Stimulated activated CD8-positive, alpha-beta memory T cell treated with anti-CD3 and anti-CD28 coated beads, Interleukin-15, amount 100 ng/mL, for 1 hour (primary cell): ENCODE data around the gene SERTM1.

ENCODE experiments used
- DNase-seq: peaks from one replicate; pipeline ENCODE4 v3.0.0-alpha.2; 2020; ENCODE audit warnings: low read depth

Gene SERTM1

DNA sequence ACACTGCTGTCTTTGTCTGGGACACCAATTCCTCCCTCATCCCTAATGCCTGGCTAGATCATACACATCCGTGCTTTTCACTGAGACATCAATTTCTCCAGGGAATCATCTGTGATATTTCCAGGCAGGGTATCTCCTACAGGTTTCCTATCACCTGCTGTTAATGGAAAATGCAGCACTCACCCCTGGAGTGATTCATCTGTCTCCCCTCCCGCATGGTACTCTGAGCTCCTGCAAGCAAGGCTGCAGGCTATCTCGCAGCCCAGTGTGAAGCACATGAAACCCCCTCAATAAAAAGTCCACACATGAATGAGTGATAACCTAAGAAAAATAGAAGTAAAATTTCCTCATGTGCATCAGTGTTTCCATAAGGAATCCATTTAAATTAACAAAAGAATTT, 38.5 kb downstream of the SERTM1 start:
- DNase-seq, result no peak

DNA sequence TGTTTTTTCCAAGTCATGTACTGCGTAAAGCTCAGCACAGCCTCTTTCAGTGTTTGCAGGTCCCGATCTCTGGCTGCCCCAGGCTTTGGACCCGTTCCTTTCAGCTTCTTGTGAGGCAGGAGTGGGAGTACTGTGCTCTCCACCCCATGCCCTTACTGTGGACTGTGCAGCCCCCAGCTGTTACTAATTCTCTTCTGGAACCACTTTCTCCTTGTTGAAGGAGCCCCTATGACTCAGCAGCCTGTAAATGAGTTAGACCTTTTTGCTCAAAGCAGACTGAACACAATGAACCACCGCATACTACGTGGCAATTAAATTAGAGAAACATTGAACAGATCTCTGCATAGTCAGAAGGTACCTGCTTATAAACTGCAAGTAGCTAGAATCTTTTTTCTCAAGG, 39.0 kb downstream of the SERTM1 start:
- no peak for DNase-seq

DNA sequence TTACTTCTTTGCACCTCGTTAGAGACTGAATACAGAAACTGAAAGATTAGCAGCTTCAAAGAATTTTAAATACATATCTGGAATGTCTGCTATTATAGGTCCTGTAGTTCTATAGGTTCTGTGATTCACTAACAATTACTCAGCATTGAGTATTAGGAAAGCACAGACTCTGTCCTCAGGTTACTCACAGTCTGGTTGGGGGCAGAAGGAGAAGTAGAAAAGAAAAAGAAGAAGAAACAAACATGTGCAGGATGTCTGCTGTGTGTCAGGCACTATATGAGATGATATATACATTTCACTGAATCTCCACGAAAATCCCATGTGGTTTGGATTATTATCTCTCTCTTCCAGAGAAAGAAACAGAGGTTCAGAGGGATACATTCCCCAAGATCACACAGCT, 40.1 kb downstream of the SERTM1 start:
- DNase-seq, result no peak

DNA sequence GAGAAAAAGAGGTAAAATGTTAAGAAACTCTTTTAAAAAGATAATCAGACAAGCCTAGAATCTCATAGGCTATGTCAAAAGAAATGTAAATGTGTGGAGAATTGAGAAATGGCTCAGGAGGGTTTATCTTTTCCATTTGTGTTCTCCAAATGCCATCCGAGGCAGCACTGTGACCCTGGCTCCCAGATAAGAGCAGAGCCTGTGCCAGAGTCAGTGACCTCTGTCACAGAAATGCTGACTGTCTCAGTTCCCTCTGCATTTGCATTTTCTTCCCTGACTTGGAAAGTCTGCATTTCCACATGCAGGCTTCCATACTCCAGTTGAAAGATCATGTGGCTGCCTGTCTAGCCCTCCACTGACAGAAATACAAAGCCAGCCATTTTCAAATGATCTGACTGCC, 42.0 kb downstream of the SERTM1 start:
- no peak for DNase-seq

DNA sequence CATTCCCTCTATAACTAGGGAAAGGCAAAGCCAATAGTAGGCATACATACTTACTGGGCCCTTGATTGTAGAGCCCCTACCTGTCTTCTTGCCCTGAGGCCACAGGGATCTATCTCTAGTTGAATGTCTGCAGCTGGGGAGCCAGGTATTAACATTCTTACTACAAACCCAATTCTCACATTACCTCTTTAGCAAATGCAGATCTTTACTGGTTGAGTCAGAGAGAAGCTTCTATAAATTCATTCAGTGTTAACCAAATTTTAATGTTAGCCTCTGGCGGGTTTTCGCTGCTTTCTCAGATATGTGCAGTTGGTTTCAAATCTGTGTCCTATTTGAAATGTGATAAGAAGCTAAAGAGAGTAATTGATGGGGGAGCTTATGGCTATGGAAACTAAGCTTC, 43.2 kb downstream of the SERTM1 start:
- no peak for DNase-seq

DNA sequence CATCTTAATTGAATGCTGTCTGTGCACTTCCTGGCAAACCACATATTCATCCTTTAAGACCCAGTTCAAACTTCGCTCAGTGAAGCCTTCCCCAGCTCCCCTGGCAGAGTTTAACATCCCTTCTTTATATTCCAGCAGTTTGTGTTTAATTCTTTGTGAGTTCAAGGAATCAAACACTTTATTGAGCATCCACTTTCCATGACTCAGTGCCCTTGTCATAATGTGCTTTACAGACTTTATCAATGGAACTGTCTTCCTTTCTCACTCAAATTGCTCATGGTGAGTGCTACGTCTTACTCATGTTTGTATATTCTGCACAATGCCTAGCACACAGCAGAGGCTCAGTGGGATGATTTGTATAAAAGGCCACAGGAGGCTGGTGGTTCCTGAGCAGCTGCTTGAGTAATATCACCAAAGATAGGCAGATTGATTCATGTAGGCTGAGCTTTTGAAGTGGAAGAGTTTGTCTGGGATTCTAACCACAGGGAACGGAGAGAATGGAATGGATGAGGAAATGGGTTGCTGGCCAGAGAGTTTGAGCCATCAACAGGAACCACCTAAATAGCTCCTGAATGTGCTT, 44.2 kb downstream of the SERTM1 start:
- no peak for DNase-seq

DNA sequence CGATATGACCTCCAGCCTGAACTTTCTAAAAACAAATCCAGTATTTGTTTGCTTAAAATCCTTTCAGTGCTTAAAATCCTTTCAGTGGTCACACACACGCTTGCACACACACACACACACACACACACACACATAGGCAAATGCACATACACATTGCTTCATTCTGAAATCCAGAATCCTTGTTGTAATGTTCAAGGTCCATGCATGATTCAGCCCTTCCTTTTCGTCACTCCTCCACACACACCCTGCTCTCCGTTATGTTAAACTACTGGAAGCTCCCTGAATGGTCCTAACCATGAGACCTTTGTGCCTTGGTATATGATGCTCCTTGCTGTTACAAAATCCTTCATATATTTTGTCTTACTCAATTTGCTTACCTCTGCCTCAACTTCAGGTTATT, 44.9 kb downstream of the SERTM1 start:
- DNase-seq, result no peak

DNA sequence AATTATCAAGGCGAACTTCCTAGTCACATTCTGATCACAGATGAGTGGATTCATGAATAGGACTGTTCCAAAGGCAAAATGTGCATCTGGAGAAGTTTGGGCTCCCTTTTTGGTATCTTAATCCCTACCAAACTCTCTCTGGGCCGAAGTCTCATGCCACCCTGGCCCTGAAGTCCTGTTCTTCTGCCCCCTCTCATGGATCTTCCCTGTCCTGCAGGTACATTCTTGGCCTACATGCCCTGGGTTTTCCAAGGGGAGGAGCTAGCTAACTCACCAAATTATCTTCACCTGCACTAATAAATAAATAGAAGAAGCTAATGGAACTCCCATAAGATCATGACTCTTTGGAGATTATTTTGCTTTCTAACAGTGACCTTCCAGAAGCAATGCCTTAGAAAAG, 50.3 kb downstream of the SERTM1 start:
- no peak for DNase-seq

DNA sequence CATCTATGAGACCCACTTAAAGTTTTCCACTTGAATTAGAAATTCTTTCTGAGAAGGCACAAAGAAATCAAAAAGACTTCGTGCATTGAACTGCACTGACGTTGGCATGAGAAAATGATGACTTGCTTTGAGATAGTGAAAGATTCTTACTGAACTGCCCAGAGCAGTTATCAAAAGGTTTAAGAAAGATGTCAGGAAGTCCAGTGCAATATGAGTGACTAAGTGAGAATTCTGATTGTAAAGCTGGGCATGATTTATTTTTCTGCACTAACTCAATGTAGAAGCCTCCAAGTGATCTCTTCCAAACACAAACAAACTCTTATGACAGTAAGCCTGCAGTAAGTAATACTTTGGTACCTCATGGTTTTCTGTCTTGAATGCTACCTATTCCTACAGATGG, 52.1 kb downstream of the SERTM1 start:
- no peak for DNase-seq

DNA sequence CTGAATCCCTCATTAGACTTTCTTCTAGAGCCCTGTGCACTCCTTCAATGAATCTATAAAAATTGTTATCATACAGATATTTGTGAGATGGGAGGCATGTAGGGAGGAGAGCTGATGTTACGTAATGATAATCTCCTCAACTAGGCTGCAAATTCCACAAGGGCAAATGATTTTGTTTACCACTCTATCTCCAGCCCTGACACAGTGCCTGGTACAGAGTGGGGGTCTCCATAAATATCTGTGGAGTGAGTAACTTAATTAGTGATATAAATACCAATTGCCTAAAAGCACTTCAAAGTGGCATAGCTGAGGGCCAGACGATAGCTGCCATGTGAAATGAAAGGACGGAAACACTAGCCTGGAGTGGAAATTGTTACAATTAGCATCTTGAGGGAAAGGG, 54.2 kb downstream of the SERTM1 start:
- no peak for DNase-seq

DNA sequence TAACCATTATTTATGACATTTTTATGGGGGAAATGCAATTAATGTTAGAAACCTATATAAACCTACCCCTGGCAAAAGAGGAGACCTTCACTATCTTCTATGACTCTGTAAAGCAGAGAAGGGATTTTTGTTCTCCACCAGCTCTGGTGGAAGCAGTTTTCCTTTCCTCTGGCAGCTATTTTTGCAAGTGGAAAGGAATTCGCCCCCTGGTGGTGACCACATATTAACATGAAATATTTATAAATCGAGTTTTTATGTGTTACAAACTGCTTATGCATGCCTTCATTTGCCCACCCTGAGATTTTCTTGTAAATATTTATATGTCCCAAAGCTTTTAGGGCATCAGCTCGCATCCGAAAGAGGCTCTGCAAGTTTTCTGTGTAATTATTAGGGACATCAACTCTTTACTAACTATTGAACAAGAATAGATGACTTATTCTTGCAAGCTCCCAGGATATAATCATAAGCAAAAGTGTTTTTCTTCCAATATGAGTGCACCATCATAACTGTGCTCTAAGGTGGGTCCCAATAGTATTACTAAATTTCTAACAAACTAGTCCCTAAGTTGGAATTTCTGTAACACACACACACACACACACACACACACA, 62.4 kb downstream of the SERTM1 start:
- peak; percentile 4 for DNase-seq

DNA sequence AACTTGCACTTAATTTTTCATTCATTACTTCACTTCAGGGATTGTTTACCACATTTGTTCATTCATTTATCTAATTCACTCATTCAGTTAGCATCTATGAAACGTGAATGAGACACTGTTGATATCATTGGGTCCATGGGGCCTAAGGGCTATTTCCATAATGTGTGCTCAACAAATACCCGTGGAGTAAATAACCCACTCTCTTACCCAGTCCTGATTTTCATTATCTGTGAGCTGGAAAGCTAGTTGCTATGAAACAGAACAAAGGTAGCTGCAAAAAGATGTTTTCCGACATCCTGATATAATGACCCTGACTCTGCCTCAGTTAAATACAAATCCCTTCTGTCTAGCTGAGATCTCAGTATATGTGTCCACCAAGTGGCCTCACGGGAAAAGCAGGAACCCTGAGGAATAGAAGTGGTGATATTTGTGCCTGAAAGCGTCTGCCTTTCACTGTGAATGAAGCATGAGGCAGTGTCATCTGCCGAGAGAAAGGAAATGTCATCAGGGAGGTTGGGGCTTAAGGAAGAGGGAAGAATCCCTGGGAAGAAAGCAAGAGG, 63.8 kb downstream of the SERTM1 start:
- DNase-seq, result no peak

DNA sequence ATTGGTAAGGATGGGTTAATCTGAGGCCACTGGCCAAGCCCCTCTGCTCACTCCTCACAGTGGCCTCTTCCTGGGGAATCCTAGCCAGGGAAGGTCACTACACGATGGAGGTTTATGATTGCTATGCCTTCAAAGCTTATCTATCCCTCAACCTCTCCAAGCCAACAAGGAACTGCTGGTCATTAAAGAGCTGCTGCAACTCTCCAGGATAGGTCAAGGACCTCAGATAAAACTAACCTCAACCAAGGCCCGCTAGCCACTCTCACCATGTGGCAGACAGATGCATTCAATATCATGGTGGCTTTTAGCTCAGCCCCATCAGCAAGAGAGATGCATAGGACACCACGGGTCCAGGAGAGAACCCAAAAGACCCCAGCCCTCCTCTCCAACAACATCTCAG, 71.6 kb downstream of the SERTM1 start:
- no peak for DNase-seq

DNA sequence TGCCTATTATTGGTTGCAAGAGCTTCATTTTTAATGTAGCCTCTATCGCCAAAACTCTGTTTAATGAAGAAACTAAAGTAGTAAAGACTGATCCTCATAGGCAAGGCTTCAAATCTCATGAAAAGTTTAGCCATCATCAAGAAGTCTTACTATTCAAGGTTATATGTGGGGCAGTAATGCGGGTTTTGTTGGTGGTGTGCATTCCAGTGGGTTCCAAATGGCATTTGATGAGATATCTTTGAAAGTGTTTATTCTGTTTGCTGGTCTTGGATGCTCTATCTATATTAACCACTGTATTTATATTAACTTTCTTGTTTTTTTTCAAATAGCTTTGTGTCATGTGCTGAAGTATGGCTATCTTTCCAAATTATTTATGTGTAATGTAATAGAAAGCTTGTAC, 72.2 kb downstream of the SERTM1 start:
- no peak for DNase-seq
